ENCODE data around the gene MET. TPM values are rescaled to one million over a fixed set of nuclear protein-coding genes. Genes with fewer than 3 reads are reported as not detected.
A peak's percentile ranks its signal among the peaks of the same experiment; 100 is the strongest.

MET gene
- total RNA-seq, 1 experiment from 2014 or later = 200 TPM

- peaks cover 100% of the 10 kb centered on the region for H3K79me2 ChIP-seq (ENCODE audit: insufficient read depth, low read length)
- no TSS peak for BruUV-seq (replicated peaks)
- H3K4me3 ChIP-seq (replicated peaks in 1 of 2; ENCODE audit: low read depth in 1 of 2, low read length in 2 of 2) = peak overlapping the region; percentile 21 to 45
- H3K9me3 ChIP-seq (ENCODE audit: control insufficient read depth in 1 of 2, insufficient read depth in 1 of 2, low read depth in 1 of 2, low read length in 2 of 2) = no peaks in the 10 kb centered on the region
- ChIA-PET CTCF (no interaction called here), RAD21 (ENCODE audit: low non-redundant PET in 1 of 2, low total read pairs in 2 of 2, uncharacterized antibody in 2 of 2, unreplicated experiment in 2 of 2) (no interaction called here), POLR2A (no interaction called here)
- peaks cover 96 to 100% of the 10 kb centered on the region in 2 experiments for H3K4me1 ChIP-seq (ENCODE audit: control insufficient read depth in 1 of 2, insufficient read depth in 2 of 2, low read length in 2 of 2)
- H3K36me3 ChIP-seq (ENCODE audit: control insufficient read depth in 1 of 2, insufficient read depth in 2 of 2, low read length in 2 of 2) = peaks cover 0 to 35% of the 10 kb centered on the region in 2 experiments; a peak in 2 of 4 replicates
- H2AFZ ChIP-seq (ENCODE audit: low read depth, low read length, poor library complexity, severe bottlenecking) = no peak overlapping the region
- H3K9me2 ChIP-seq (ENCODE audit: insufficient read depth) = no peaks in the 10 kb centered on the region
- intact Hi-C loops (cut with micrococcal nuclease) = loop anchor here (5.0 kb wide), 1 partner anchor 71 kb away; no protein-coding TSS in a partner anchor
- peak; percentile 88 for ATAC-seq
- DNase-seq (ENCODE audit: low read depth, low spot score) = peak; percentile 81
- peak overlapping the region; percentile 77 for H3K4me2 ChIP-seq (ENCODE audit: low read length)
- no peaks in the 10 kb centered on the region for H4K20me1 ChIP-seq (ENCODE audit: insufficient read depth)
- H3K27ac ChIP-seq (ENCODE audit: low read depth, low read length) = peak overlapping the region; percentile 91
- H3K27me3 ChIP-seq (ENCODE audit: insufficient read depth, low read length) = no peaks in the 10 kb centered on the region
- H3K9ac ChIP-seq (ENCODE audit: low read length) = peak overlapping the region; percentile 64
- no peak; the same call in 1 of the 2 replicates for TF ChIP-seq MAX (IDR thresholded peaks at IDR 0.05)
- no peak for TF ChIP-seq EGR1 (IDR thresholded peaks at IDR 0.05; ENCODE audit: low read depth)
- no peak for TF ChIP-seq EZH2 (IDR thresholded peaks at IDR 0.05)
- peak; percentile 82; the same call in 1 of the 2 replicates for TF ChIP-seq CBX3 (IDR thresholded peaks at IDR 0.05; ENCODE audit: low read depth)
- TF ChIP-seq JUND (IDR thresholded peaks at IDR 0.05) = peak; percentile 95
- peak; percentile 53 for TF ChIP-seq YY1 (IDR thresholded peaks at IDR 0.05; ENCODE audit: extremely low read depth, insufficient replicate concordance, low read depth, low read length)
- TF ChIP-seq REST (IDR thresholded peaks at IDR 0.05; ENCODE audit: low read depth) = no peak
- TF ChIP-seq CEBPB (IDR thresholded peaks at IDR 0.05; ENCODE audit: low read depth) = peak; percentile 69; the same call in 1 of the 2 replicates
- TF ChIP-seq EZH2phosphoT487 (IDR thresholded peaks at IDR 0.05; ENCODE audit: borderline replicate concordance) = no peak
- no peak for TF ChIP-seq ZFX (IDR thresholded peaks at IDR 0.05)
- TF ChIP-seq ZBTB33 (IDR thresholded peaks at IDR 0.05; ENCODE audit: extremely low read depth, insufficient replicate concordance, low read length) = no peak
- TF ChIP-seq ELF1 (IDR thresholded peaks at IDR 0.05; ENCODE audit: borderline replicate concordance, low read depth) = no peak
- peak; percentile 62; the same call in 1 of the 2 replicates for TF ChIP-seq SIN3A (IDR thresholded peaks at IDR 0.05; ENCODE audit: low read depth)
- TF ChIP-seq RAD21 (IDR thresholded peaks at IDR 0.05; ENCODE audit: low read depth) = no peak
- no peak for TF ChIP-seq CTCF (IDR thresholded peaks at IDR 0.05 in 2 of 3, conservative IDR thresholded peaks at IDR 0.05 in 1 of 3; ENCODE audit: borderline replicate concordance in 1 of 3, insufficient read depth in 1 of 3, low read depth in 2 of 3, low read length in 2 of 3)
- TF ChIP-seq ATF3 (IDR thresholded peaks at IDR 0.05) = no peak
- no peak for TF ChIP-seq TCF7L2 (IDR thresholded peaks at IDR 0.05; ENCODE audit: borderline replicate concordance, extremely low read depth, insufficient read depth, insufficient read length)
- TF ChIP-seq POLR2A (IDR thresholded peaks at IDR 0.05; ENCODE audit: borderline replicate concordance, extremely low read depth, insufficient read depth, insufficient read length) = no peak
- peak; percentile 42; the same call in 1 of the 2 replicates for TF ChIP-seq POLR2AphosphoS5 (IDR thresholded peaks at IDR 0.05; ENCODE audit: low read depth, low read length)
- TF ChIP-seq SRF (IDR thresholded peaks at IDR 0.05; ENCODE audit: low read depth) = peak; percentile 46
- TF ChIP-seq SP1 (IDR thresholded peaks at IDR 0.05; ENCODE audit: low read depth) = peak; percentile 89
These were observed 34.7 kb downstream of the MET start for GRCh38 chr7:116706668-116707126.

Measured in HCT116 (cell line).